HG03469 (cell line): ENCODE results near the gene CDK2.
"Not testable (repeated sequence)": the region's sequence is repeated elsewhere in the genome, so short reads cannot be mapped to it uniquely, and the experiment has no call there.

Experiments
- ATAC-seq: cut with Tn5 transposase; IDR thresholded peaks from one replicate; pipeline ENCODE4 v1.9.1; 2021; ENCODE audit warnings: mild to moderate bottlenecking, moderate library complexity, moderate number of reproducible peaks; ENCODE audit not compliant: unreplicated experiment

Gene CDK2

DNA sequence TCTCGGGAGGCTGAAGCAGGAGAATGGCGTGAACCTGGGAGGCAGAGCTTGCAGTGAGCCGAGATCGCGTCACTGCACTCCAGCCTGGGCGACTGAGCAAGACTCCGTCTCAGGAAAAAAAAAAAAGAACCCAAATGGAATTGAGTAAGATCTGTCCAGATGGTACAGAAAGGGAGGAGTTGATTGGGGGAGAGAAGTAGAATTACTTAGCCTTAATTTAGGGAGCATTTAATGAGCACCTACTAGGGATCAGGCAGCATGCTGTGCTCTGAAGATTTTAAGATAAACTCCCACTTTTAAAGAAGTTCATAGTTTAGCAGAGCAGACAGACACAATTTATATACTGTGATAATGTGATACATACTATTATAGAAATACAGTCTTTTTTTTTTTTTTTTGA lies 11.8 kb downstream of the CDK2 start:
- no peak for ATAC-seq

DNA sequence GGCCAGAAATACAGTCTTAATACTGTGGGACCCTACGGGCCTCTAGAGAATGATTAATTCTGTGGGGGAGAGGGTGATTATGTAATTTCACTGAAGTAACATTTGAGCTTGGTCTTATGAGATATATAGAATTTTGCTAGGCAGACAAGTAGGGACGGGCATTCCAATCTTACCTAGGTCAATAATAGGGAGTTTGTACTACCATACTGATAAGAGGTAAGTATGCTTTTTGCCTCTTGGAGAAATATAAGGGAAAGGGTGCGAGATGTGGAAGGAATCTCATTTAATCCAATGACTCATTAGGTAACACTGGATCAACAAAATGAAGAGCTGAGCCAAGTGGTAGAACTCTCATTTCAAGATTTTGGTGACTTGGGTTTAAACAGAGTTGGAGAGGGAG lies 12.4 kb downstream of the CDK2 start:
- ATAC-seq = no peak

DNA sequence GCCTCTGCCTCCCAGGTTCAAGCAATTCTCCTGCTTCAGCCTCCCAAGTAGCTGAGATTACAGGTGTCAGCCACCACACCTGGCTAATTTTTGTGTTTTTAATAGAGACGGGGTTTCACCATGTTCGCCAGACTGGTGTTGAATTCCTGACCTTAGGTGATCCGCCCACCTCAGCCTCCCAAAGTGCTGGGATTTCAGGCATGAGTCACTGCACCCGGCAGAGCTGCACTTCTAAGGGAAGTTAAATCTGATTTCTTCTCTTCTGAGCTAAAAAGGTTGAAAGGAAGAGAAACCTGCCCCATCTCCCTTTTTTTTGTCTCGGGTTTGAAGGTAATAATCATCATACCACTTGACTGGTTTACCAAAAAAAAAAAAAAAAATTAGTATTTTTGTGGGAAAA lies 15.3 kb downstream of the CDK2 start:
- not testable (repeated sequence) for ATAC-seq

DNA sequence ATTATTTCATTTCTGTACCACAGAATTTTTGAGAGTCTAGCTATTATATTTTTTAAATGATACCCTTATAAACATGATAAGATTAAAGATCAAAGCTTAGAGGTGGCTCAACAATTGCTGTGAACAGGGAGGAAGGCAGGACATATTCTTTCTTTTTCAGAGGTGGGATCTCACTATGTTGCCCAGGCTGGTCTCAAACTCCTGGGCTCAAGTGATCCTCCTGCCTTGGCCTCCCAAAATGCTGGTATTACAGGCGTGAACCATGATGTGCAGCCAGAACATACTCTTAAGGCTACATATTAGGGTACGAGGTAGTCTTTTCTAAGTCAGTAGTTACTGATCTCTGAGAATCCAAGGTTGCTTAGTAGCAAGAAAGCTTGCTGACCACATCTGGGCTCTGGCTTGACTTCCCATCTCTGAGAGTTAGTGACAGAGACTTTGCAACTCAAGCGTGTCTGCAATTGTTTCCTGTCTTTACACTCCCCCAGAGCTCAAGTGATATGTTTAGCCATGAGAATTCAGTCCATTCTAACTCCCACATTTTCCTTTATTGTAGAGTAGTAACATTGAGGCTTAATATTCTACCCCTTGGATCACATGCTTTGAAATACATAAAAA lies 15.8 kb downstream of the CDK2 start:
- peak; percentile 87 for ATAC-seq

DNA sequence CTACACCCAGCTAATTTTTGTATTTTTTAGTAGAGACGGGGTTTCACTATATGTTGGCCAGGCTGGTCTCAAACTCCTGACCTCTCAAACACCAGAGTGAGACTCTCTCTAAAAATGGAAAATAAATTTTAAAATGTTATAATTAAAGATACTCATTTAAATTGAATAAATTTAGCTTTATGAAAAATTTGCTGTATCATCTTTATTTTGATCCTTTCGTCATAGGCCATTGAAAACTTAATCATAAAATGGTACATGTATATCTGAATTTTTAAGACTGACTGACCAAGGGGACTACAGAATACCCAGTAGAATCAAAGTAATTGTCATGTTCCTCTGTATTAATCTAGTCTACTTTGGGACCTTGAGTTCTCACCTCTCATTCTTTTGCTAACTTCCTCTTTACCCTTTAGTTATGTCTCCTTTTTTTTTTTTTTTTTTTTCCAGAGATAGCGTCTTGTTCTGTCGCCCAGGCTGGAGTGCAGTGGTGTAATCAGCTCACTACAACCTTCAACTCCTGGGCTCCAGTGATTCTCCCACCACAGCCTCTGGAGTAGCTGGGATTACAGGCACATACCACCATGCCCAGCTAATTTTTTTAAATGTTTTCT lies 16.7 kb downstream of the CDK2 start:
- no peak for ATAC-seq

DNA sequence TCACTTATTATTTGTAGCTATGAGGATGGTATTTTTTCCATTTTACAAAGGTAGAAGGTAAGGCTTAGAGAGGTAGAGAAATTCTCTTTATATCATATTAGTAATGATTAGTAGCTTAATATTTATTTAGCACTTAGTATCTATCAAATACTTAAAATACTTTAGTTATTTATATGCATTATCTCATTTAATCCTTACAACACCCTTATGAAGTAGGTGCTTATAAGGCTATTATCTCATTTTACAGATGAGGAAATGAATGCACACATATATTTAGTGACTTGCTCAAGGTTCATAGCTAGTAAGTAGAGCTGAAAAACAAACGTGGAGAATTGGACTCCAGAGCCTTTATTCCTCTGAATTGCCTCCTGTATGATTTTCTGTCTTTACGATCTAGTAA lies 18.2 kb downstream of the CDK2 start:
- ATAC-seq = no peak

DNA sequence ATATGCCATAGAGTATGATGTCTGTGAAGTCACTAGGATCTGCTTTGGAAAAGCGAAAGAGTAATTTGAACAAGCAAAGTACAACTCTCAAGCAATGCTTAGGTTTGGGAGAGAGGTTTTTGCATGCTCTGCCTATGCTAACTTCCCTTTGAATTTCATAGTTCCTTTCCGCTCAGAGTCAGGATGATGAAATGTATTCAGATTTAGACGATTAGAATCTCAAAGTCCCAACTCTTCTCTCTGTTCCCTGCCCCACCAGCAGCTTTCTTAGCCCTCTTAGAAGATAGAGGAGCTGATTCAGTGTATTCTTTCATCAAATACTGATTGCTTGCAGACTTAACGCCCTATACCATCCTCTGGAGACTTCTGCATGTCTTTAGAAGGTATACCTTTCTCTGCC lies 18.7 kb downstream of the CDK2 start:
- ATAC-seq = no peak

DNA sequence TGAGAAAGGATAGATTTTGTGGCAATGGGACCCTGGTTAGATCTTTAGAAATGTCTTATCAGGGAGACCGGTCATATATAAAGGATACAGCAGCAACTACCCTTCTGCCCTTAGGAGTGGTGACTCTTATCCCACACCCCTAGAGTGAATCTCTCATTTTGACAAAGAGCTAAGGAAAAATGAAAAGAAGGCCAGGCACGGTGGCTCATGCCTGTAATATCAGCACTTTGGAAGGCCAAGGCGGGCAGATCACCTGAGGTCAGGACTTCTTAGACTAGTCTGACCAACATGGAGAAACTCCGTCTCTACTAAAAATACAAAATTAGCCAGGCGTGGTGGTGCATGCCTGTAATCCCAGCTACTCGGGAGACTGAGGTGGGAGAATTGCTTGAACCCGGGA lies 19.3 kb downstream of the CDK2 start:
- ATAC-seq = not testable (repeated sequence)

DNA sequence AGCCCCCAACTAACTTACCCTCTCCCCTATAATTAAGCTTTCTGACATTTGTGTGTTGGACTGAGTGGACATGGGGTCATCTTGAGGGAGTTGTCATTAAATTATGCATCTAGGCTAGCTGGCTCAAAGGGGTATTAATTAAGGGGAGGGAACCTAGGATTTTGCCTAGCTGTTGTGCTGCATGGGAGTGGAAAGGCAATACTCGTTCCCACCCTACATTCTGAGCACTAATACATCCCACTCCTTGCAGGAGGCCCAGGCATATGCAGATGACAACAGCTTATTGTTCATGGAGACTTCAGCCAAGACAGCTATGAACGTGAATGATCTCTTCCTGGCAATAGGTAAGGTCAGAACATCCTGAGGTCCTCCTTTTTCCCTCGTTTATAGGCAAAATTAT lies 24.5 kb downstream of the CDK2 start:
- ATAC-seq = no peak

DNA sequence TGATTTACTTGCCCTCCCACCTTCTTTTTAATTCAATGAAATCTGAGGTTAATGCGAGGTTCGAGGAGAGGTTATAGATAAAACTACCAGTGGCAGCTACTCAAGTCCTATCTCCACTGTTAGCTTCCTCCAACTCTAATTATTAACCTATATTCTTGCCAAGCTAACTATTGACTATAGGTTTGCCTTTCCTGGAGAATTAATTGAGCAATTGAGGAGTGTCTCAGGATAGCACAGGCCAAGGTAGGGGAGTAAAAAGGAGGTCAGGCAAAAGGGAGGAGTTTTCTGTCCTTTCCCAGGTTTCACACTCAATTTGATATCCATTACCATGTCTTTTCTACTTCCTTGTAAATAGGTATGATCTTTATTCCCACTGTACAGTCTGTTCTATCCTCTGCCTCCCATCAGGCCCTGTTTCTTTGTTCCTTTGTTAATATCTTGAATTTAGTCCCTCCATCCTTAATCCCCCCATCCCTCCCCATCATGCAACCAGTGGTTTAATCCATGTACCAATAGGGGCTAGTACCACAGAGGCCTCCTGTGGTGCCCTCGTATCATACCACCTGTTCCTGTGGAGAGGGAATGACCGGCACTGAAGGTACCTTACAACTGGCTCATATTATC lies 26.7 kb downstream of the CDK2 start:
- no peak for ATAC-seq

DNA sequence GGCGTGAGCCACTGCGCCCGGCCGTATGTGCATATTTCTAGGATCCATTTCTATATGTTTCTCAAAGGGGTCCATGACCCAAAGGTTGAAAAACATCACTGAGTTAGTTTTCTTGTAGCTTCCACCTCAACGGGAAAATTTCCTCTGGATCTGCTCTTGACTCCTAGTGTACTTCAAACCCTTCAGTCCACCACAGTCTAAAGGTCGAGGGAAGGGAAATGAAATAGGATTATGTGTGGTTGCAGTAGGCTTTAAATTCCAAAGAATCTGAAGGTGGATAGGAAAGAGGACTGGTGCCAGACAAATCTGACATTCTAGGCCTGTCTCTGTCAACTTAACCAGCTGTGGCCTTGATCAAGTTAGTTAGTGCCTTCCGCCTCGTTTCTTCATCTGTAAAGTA lies 28.7 kb downstream of the CDK2 start:
- no peak for ATAC-seq

DNA sequence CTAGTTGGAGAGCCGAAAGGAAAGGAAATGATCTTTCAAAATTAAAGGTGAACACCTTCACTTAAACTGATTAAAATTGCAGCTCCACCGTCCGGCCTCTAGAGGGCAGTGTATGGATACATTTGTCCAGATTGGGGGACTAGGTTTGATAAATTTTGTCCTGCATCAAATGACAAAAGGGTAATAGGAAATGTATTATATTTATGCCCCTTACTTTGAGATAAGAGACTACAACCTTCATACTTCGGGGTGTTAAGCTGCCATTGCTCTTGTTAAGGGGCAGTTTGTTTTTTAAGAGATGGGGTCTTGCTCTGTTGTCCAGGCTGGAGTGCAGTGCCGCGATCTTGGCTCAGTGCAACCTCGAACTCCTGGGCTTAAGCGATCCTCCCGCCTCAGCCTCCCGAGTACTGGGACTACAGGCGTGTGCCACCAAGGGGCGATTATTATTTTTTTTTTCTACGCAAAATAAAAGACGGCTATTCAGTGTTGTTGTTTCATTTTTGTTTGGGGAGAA lies 29.6 kb downstream of the CDK2 start:
- ATAC-seq = no peak

DNA sequence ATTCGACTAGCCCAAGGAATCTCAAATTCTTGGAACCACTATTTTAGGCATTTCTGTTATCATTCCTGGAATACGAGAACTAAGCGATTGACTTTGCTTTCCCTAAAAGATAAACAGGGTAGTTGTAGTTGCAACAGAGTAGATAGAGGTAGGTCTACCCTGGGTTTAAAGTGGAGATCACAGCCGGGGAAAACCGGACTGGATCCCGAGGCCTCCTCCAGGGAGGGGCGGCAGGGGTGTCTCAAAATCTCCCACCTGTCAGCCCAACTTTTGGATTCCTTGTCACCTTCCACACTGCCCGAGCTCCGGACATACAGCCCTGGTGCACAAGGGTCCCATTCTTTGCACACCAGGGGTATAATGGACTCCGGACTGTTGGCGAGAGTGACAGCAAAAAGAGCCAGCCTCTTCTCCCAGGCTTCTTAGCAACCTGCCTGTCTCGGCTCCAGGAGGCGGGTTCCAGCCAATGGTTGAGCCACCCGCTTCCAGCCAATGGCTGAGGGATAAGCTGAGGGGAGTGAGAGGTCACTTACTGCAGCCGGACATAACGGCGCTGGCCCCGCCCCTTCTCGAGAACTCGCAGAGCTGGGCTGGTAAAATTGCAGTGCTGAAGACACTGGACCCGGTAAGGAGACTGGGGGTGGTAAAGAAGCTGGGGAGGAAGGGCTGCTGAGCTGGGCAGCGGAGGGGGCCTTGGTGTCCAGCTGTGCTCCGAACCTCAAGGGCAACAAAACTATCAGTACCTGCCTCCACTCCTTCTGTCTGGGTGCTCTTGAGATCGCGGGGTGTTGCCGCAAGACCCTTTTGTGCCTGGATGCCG lies 30.3 kb downstream of the CDK2 start, which contains the start of gene SUOX:
Gene SUOX (plus strand): TSS at position 562 of the 820 bp plus-strand sequence. CDS start 4,946 bp downstream, outside the sequence.
- peak; percentile 97 for ATAC-seq

DNA sequence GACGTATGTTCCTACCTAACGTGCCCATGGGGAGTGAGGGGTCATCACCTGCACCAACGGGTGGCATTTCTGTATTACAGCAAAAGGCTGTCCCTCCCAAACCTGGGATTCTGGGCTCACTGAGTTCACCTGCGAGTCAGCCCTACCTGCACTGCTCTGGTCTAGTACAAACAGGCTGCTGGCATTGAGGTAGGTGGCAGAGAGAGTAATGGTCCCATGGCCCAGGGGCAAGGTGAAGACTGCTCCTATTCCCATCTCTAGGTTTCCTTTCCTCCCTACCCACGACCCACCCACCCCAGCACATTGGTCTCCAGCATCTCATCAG lies 30.9 kb downstream of the CDK2 start:
- no peak for ATAC-seq

DNA sequence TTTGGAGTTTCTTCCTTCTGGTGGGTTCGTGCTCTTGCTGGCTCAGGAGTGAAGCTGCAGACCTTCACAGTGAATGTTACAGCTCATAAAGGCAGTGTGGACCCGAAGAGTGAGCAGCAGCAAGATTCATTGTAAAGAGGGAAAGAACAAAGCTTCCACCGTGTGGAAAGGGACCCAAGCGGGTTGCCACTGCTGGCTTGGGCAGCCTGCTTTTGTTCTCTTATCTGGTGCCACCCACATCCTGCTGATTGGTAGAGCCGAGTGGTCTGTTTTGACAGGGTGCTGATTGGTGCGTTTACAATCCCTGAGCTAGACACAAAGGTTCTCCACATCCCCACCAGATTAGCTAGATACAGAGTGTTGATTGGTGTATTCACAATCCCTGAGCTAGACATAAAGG lies 32.9 kb downstream of the CDK2 start:
- ATAC-seq = not testable (repeated sequence)

DNA sequence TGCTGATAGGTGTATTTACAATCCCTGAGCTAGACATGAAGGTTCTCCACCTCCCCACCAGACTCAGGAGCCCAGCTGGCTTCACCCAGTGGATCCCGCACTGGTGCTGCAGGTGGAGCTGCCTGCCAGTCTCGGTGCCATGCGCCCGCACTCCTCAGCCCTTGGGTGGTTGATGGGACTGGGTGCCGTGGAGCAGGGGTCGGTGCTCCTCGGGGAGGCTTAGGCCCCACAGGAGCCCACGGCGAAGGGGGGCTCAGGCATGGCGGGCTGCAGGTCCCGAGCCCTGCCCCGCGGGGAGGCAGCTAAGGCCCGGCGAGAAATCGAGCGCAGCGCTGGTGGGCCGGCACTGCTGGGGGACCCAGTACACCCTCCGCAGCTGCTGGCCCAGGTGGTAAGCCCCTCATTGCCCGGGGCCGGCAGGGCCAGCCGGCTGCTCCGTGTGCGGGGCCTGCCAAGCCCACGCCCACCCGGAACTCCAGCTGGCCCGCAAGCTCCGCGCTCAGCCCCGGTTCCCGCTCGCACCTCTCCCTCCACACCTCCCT lies 33.4 kb downstream of the CDK2 start:
- not testable (repeated sequence) for ATAC-seq

DNA sequence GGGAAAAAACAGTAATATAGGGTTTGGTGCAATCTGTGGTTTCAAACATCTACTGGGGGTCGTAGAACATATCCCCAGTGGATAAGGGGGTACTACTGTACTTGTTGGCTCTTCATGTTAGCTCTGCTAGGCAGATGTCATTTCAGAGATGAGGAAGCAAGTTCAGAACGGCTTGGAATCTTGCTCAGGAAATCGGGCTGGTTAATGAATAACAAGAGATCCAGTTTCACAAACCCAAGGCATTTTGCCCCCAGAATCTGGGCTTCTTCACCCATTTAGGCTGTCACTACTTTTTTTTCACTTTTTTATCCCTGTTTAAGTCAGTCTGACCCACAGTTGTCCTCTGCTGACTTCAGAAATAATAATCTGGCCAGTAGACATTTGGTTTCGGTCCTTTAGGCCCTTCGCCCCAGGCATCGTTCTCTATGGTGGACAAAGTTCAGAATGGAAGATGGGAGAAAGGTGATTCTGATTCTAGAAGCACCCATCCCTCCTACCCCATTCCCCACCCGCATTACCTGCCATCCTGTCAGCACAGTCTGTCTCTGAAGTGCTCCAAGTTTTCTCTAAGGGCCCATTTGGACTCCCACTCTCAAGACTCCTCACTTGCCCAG lies 35.0 kb downstream of the CDK2 start:
- no peak for ATAC-seq

DNA sequence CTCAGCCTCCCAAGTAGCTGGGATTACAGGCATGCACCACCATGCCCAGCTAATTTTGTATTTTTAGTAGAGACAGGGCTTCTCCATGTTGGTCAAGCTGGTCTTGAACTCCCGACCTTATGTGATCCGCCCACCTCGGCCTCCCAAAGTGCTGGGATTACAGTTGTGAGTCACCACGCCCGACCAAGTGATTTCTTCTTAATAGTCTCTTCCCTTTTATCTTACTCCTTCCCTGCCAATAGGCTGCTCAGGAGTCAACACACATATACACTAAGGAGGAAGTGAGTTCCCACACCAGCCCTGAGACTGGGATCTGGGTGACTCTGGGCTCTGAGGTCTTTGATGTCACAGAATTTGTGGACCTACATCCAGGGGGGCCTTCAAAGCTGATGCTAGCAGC lies 36.7 kb downstream of the CDK2 start:
- ATAC-seq = not testable (repeated sequence)

DNA sequence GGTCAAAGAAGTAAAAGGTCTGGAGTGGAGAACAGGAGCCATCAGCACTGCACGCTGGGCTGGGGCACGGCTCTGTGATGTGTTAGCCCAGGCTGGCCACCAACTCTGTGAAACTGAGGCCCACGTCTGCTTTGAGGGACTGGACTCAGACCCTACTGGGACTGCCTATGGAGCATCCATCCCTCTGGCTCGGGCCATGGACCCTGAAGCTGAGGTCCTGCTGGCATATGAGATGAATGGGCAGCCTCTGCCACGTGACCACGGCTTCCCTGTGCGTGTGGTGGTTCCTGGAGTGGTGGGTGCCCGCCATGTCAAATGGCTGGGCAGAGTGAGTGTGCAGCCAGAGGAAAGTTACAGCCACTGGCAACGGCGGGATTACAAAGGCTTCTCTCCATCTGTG lies 37.6 kb downstream of the CDK2 start:
- ATAC-seq = no peak
